ENCODE measurements around the gene PGBD5.

DNA sequence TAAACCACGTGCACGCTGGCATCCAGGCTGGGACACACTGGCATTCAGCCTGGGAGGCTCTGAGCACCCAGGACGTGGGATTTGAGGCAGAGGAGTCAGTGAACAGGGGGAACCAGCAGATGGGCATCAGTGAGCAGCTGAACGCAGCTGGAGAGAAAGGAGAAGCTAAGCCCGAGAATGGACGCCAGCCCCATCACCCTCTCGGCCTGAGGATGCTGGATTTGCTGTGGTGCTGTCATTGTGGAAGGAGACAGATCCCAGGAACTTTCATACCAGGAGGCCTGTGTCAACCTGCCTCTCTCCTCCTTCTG lies 132.8 kb downstream of the PGBD5 start:
- TF ChIP-seq, protein P1, sequence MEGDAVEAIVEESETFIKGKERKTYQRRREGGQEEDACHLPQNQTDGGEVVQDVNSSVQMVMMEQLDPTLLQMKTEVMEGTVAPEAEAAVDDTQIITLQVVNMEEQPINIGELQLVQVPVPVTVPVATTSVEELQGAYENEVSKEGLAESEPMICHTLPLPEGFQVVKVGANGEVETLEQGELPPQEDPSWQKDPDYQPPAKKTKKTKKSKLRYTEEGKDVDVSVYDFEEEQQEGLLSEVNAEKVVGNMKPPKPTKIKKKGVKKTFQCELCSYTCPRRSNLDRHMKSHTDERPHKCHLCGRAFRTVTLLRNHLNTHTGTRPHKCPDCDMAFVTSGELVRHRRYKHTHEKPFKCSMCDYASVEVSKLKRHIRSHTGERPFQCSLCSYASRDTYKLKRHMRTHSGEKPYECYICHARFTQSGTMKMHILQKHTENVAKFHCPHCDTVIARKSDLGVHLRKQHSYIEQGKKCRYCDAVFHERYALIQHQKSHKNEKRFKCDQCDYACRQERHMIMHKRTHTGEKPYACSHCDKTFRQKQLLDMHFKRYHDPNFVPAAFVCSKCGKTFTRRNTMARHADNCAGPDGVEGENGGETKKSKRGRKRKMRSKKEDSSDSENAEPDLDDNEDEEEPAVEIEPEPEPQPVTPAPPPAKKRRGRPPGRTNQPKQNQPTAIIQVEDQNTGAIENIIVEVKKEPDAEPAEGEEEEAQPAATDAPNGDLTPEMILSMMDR (IDR thresholded peaks at IDR 0.05) = no peak
- no peak for TF ChIP-seq POLR2A (IDR thresholded peaks at IDR 0.05)

All from transverse colon (tissue), 3 donors.